ENCODE measurements around the gene NDUFB7.

- no peak for TF ChIP-seq CTCF (IDR thresholded peaks at IDR 0.05)
- TF ChIP-seq TCF7L2 (IDR thresholded peaks at IDR 0.05; ENCODE audit: low read depth, low read length) = no peak
Measured at GRCh38 chr19:14611051-14611450, 39.2 kb upstream of the NDUFB7 start.
